ENCODE results near the gene ITGAV.
"Not testable (repeated sequence)": the region's sequence is repeated elsewhere in the genome, so short reads cannot be mapped to it uniquely, and the experiment has no call there.

Gene ITGAV

GRCh38 chr2:186561467-186562208, 28.2 kb upstream of the ITGAV start:
- no peak overlapping the region for H3K27ac Mint-ChIP-seq
- H3K4me3 Mint-ChIP-seq: no peak overlapping the region
- H3K9me3 Mint-ChIP-seq: no peaks in the 10 kb centered on the region
- H3K4me1 Mint-ChIP-seq (ENCODE audit: low read depth): no peaks in the 10 kb centered on the region
- no peaks in the 10 kb centered on the region for H3K36me3 Mint-ChIP-seq (ENCODE audit: low read depth)
- H3K27me3 Mint-ChIP-seq (ENCODE audit: low read depth): peaks cover 20% of the 10 kb centered on the region
- no peak for DNase-seq (ENCODE audit: low spot score)

- H3K4me1 Mint-ChIP-seq (ENCODE audit: low read depth): no peaks in the 10 kb centered on the region
- H3K36me3 Mint-ChIP-seq (ENCODE audit: low read depth): no peaks in the 10 kb centered on the region
- no peak overlapping the region for H3K4me3 Mint-ChIP-seq
- H3K9me3 Mint-ChIP-seq: no peaks in the 10 kb centered on the region
- no peak overlapping the region for H3K27ac Mint-ChIP-seq
- DNase-seq (ENCODE audit: low spot score): no peak
- peaks cover 20% of the 10 kb centered on the region for H3K27me3 Mint-ChIP-seq (ENCODE audit: low read depth)
Observed at GRCh38 chr2:186562209-186562578, 27.7 kb upstream of the ITGAV start.

- not testable (repeated sequence) for H3K36me3 Mint-ChIP-seq (ENCODE audit: low read depth); H3K4me3 Mint-ChIP-seq; H3K9me3 Mint-ChIP-seq; H3K27ac Mint-ChIP-seq; DNase-seq (ENCODE audit: low spot score); H3K4me1 Mint-ChIP-seq (ENCODE audit: low read depth)
- peaks cover 15% of the 10 kb centered on the region for H3K27me3 Mint-ChIP-seq (ENCODE audit: low read depth)
Observed at GRCh38 chr2:186568600-186568999, 21.3 kb upstream of the ITGAV start.

DNA sequence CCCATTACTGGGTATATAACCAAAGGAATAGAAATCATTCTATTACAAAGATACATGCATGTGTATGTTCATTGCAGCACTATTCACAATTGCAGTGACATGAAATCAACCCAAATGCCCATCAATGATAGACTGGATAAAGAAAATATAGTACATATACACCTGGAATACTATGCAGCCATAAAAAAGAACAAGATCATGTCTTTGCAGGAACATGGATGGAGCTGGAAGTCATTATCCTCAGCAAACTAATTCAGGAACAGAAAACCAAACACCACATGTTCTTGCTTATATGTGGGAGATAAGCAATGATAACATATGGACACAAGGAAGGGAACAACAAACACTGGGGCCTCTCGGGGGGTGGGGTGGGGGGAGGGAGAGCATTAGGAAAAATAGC, 20.7 kb upstream of the ITGAV start:
- not testable (repeated sequence) for H3K9me3 Mint-ChIP-seq; H3K36me3 Mint-ChIP-seq (ENCODE audit: low read depth); H3K4me3 Mint-ChIP-seq; H3K27ac Mint-ChIP-seq; H3K4me1 Mint-ChIP-seq (ENCODE audit: low read depth); DNase-seq (ENCODE audit: low spot score)
- peaks cover 10% of the 10 kb centered on the region for H3K27me3 Mint-ChIP-seq (ENCODE audit: low read depth)

DNA sequence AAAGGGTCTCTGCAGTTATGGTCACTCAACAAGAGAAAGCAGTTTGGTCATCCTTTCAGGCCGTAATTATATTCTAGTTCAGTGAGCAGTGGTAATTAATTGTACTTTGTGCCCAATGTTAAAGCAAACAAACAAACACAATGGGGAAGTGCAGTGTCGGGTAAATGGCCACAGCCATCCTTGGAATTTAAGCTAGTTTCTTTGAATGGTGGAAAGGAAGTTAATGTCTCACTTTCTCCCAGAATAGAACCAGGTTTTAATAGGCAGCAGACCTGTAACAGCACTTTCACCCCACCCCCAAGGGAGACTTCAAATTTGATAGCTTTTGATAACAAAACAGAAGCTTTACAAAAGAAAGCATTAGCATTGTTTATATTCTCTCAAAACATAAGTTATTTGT, 20.0 kb upstream of the ITGAV start:
- H3K9me3 Mint-ChIP-seq: no peaks in the 10 kb centered on the region
- H3K27ac Mint-ChIP-seq: no peak overlapping the region

DNA sequence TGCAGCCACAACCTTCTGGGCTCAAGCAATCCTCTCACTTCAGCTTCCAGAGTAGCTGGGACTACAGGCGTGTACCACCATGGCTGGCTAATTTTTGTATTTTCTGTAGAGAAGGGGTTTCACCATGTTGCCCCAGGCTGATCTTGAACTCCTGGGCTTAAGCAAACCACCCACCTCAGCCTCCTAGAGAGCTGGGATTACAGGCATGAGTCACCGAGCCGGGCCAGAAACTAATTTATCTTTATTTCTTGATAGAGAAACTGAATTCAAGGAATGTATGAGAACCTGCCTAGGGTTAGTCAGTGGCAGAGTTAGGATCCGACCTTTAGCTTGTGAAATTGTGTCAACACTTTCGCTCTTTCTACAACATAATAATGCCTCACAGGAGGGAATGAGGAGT, 19.3 kb upstream of the ITGAV start:
- Mint-ChIP-seq H3K36me3 (ENCODE audit: low read depth) (no peaks in the 10 kb centered on the region), H3K27me3 (ENCODE audit: low read depth) (peaks cover under 1% of the 10 kb centered on the region), H3K9me3 (no peaks in the 10 kb centered on the region), H3K4me3 (no peak overlapping the region), H3K27ac (no peak overlapping the region), H3K4me1 (ENCODE audit: low read depth) (peaks cover 2% of the 10 kb centered on the region)
- DNase-seq (ENCODE audit: low spot score): no peak

More for the DNA sequence above, 20.0 kb upstream of the ITGAV start:
- no peak for DNase-seq (ENCODE audit: low spot score)
- peaks cover 8% of the 10 kb centered on the region for H3K27me3 Mint-ChIP-seq (ENCODE audit: low read depth)
- H3K4me1 Mint-ChIP-seq (ENCODE audit: low read depth): no peaks in the 10 kb centered on the region
- no peaks in the 10 kb centered on the region for H3K36me3 Mint-ChIP-seq (ENCODE audit: low read depth)
- H3K4me3 Mint-ChIP-seq: no peak overlapping the region

GRCh38 chr2:186572705-186573104, 17.2 kb upstream of the ITGAV start:
- Mint-ChIP-seq H3K27ac (no peak overlapping the region), H3K9me3 (no peaks in the 10 kb centered on the region), H3K4me1 (ENCODE audit: low read depth) (peaks cover 2% of the 10 kb centered on the region), H3K36me3 (ENCODE audit: low read depth) (no peaks in the 10 kb centered on the region), H3K4me3 (no peak overlapping the region), H3K27me3 (ENCODE audit: low read depth) (peaks cover 4% of the 10 kb centered on the region)
- DNase-seq (ENCODE audit: low spot score): no peak

- Mint-ChIP-seq H3K4me1 (ENCODE audit: low read depth) (peaks cover 2% of the 10 kb centered on the region), H3K36me3 (ENCODE audit: low read depth) (no peaks in the 10 kb centered on the region), H3K4me3 (no peak overlapping the region), H3K27ac (no peak overlapping the region), H3K27me3 (ENCODE audit: low read depth) (peaks cover 4% of the 10 kb centered on the region), H3K9me3 (no peaks in the 10 kb centered on the region)
- no peak for DNase-seq (ENCODE audit: low spot score)
Observed at GRCh38 chr2:186573531-186573930, 16.3 kb upstream of the ITGAV start.

- DNase-seq (ENCODE audit: low spot score): no peak
- Mint-ChIP-seq H3K27me3 (ENCODE audit: low read depth) (peaks cover 9% of the 10 kb centered on the region), H3K27ac (no peak overlapping the region)
Observed at GRCh38 chr2:186575302-186575701, 14.6 kb upstream of the ITGAV start.

DNA sequence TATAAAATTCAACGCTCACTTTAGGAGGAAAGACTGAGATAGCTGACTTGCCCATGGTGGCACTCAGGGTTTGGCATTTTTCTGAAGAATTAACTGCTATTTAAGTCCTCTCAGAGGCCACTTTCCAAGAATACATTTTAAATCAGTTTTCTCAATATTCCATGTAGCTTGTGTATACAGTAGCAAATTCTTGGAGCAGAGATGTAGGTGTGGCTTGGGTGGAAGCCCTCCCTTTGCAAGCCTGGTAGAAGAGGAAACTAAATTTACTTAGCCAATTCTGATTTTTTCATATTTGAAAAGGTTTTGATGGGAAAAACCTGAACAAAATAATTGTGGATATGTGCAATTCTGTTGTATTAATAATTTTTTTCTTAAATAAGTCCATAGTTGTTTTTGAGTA, 14.0 kb upstream of the ITGAV start:
- peaks cover 9% of the 10 kb centered on the region for H3K27me3 Mint-ChIP-seq (ENCODE audit: low read depth)
- no peak overlapping the region for H3K4me3 Mint-ChIP-seq
- no peak overlapping the region for H3K27ac Mint-ChIP-seq
- H3K9me3 Mint-ChIP-seq: no peaks in the 10 kb centered on the region
- H3K4me1 Mint-ChIP-seq (ENCODE audit: low read depth): peaks cover 2% of the 10 kb centered on the region
- DNase-seq (ENCODE audit: low spot score): no peak
- H3K36me3 Mint-ChIP-seq (ENCODE audit: low read depth): no peaks in the 10 kb centered on the region

More at GRCh38 chr2:186575302-186575701, 14.6 kb upstream of the ITGAV start:
- peaks cover 2% of the 10 kb centered on the region for H3K4me1 Mint-ChIP-seq (ENCODE audit: low read depth)
- H3K9me3 Mint-ChIP-seq: no peaks in the 10 kb centered on the region
- no peak overlapping the region for H3K4me3 Mint-ChIP-seq
- no peaks in the 10 kb centered on the region for H3K36me3 Mint-ChIP-seq (ENCODE audit: low read depth)

- DNase-seq (ENCODE audit: low spot score): no peak
- H3K4me3 Mint-ChIP-seq: no peak overlapping the region
- peaks cover 2% of the 10 kb centered on the region for H3K4me1 Mint-ChIP-seq (ENCODE audit: low read depth)
Observed at GRCh38 chr2:186576614-186577013, 13.2 kb upstream of the ITGAV start.

GRCh38 chr2:186582698-186583097, 7.2 kb upstream of the ITGAV start:
- Mint-ChIP-seq H3K4me1 (ENCODE audit: low read depth) (no peaks in the 10 kb centered on the region), H3K36me3 (ENCODE audit: low read depth) (no peaks in the 10 kb centered on the region), H3K9me3 (no peaks in the 10 kb centered on the region), H3K27me3 (ENCODE audit: low read depth) (peaks cover 28% of the 10 kb centered on the region), H3K27ac (no peak overlapping the region), H3K4me3 (no peak overlapping the region)
- DNase-seq (ENCODE audit: low spot score): no peak

More at GRCh38 chr2:186576614-186577013, 13.2 kb upstream of the ITGAV start:
- no peaks in the 10 kb centered on the region for H3K36me3 Mint-ChIP-seq (ENCODE audit: low read depth)
- H3K27me3 Mint-ChIP-seq (ENCODE audit: low read depth): peaks cover 11% of the 10 kb centered on the region
- no peaks in the 10 kb centered on the region for H3K9me3 Mint-ChIP-seq
- no peak overlapping the region for H3K27ac Mint-ChIP-seq

DNA sequence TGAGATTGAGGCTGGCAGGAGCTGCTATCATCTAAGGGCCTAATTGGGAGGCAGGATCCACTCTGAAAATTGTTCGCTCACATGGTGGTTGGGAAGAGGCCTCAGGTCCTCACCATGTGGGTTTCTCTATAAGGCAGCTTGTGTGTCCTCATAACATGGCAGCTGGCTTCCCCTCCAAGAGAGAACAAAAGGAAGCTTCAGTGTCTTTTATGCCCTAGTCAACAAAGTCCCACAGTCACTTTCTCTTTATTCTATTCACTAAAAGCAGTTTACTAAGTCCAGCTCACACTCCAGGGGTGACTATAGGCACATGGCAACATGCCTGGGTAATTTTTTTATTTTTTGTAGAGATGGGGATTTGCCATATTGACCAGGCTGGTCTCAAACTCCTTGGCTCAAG, 5.8 kb upstream of the ITGAV start:
- H3K4me3 Mint-ChIP-seq: no peak overlapping the region
- H3K27ac Mint-ChIP-seq: no peak overlapping the region
- no peaks in the 10 kb centered on the region for H3K36me3 Mint-ChIP-seq (ENCODE audit: low read depth)
- no peak for DNase-seq (ENCODE audit: low spot score)
- H3K27me3 Mint-ChIP-seq (ENCODE audit: low read depth): peaks cover 30% of the 10 kb centered on the region
- H3K4me1 Mint-ChIP-seq (ENCODE audit: low read depth): peaks cover 2% of the 10 kb centered on the region
- H3K9me3 Mint-ChIP-seq: no peaks in the 10 kb centered on the region

DNA sequence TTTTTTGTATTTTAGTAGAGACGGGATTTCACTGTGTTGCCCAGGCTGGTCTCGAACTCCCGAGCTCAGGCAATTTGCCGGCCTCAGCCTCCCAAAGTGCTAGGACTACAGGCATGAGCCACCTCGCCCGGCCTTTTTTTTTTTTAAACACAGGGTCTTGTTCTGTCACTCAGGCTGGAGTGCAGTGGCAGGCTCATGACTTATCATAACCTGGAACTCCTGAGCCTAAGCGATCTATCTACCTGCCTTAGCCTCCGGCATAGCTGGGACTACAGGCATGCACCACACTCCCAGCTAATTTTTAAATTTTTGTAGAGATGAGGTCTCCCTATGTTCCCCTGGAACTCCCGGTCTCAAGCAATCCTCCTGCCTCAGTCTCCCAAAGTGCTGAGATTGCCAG, 1.4 kb upstream of the ITGAV start:
- H3K27me3 Mint-ChIP-seq (ENCODE audit: low read depth): peaks cover 17% of the 10 kb centered on the region
- no peak overlapping the region for H3K27ac Mint-ChIP-seq
- DNase-seq (ENCODE audit: low spot score): no peak
- H3K9me3 Mint-ChIP-seq: no peaks in the 10 kb centered on the region
- H3K4me3 Mint-ChIP-seq: no peak overlapping the region
- H3K4me1 Mint-ChIP-seq (ENCODE audit: low read depth): peaks cover 27% of the 10 kb centered on the region
- no peaks in the 10 kb centered on the region for H3K36me3 Mint-ChIP-seq (ENCODE audit: low read depth)

Data from T-helper 2 cell treated with Interferon-gamma antibody and Interleukin-4, amounts not matched to agents 5 μg/mL and 100 μg/mL, for 36 hours (primary cell).